Heart left ventricle (tissue), 13 donors: ENCODE data around the gene PAF1.

Experiments
- CTCF ChIP-seq, 12 donors: fragments of 200-600 bp; sonication (generic) in 4 of 12; IDR thresholded peaks; one replicate each; pipeline versions ENCODE4 v1.5.0 to v1.8.0; 2018 to 2022; ENCODE audit warnings: antibody characterized with exemption in 12 of 12, mild to moderate bottlenecking in 5 of 12
- POLR2A ChIP-seq, 2 donors: fragments of 450-650 bp; IDR thresholded peaks; one replicate each; pipeline ENCODE4 v1.6.1; 2017; ENCODE audit warnings: antibody characterized with exemption in 2 of 2, mild to moderate bottlenecking in 2 of 2, moderate library complexity in 2 of 2
- donor health status: ischemic (EF 13 %, LVEDD 7.1; RV severe dilation, severe dysfunction).
- donor health status: DM: no; HTN: yes; CAD: no.
- donor health status: DM: no; HTN: no; CAD: no.
- donor health status: ischemic (EF 25% LVEDD 6.9; RV normal size, moderate dysfunction).
- donor health status: ischemic (EF 25% LVEDD 5.7; RV mildly dilated, moderate dysfunction).
- donor health status: ischemic (EF 35%, LVEDD 5.7; RV mildly dilated, moderate dysfunction).
- donor health status: nonischemic (EF 11% LVEDD 7.7; RV severe dilation, severe dysfunction).
- donor health status: DM: yes; HTN: yes; CAD: no.
- donor health status: PGD.
- donor health status: ischemic (EF 29% LVEDD 5.4; RV normal size, mild dysfunction).
- donor health status: nonischemic (EF 23%, LVEDD 6.1; RV moderate dilation, normal function).

GRCh38 chr19:39389631-39390414 is 1.1 kb downstream of the PAF1 start:
- no peak for TF ChIP-seq CTCF (IDR thresholded peaks at IDR 0.05)
- TF ChIP-seq POLR2A (IDR thresholded peaks at IDR 0.05): no peak
